Mesothelial cell of epicardium (in vitro differentiated cells): ENCODE results near the gene NFIX. TPM values are rescaled to one million over a fixed set of nuclear protein-coding genes. Genes with fewer than 3 reads are reported as not detected.
A peak's percentile ranks its signal among the peaks of the same experiment; 100 is the strongest.

ENCODE experiments used
- DNase-seq, 2 experiments: peaks; one replicate each; pipeline ENCODE4 v3.0.0; 2021; ENCODE audit warnings: low spot score in 2 of 2; ENCODE audit not compliant: unreplicated experiment in 2 of 2
- H3K27ac Mint-ChIP-seq: 2 replicates; pipeline ENCODE4 v1.8.0; 2021; ENCODE audit warnings: mixed read lengths
- H3K27me3 Mint-ChIP-seq: 2 replicates; pipeline ENCODE4 v1.8.0; 2021; ENCODE audit warnings: low read depth, mixed read lengths
- H3K36me3 Mint-ChIP-seq: 2 replicates; pipeline ENCODE4 v1.8.0; 2021; ENCODE audit warnings: mixed read lengths
- H3K4me1 Mint-ChIP-seq: 2 replicates; pipeline ENCODE4 v1.8.0; 2021; ENCODE audit warnings: mixed read lengths
- H3K4me3 Mint-ChIP-seq: 2 replicates; pipeline ENCODE4 v1.8.0; 2021; ENCODE audit warnings: mild to moderate bottlenecking, moderate library complexity, mixed read lengths
- H3K9me3 Mint-ChIP-seq: 2 replicates; pipeline ENCODE4 v1.8.0; 2021; ENCODE audit warnings: mixed read lengths
- CTCF ChIP-seq: fragments of 200-600 bp; sonication (generic); IDR thresholded peaks from one replicate; pipeline ENCODE4 v1.5.0; 2021; ENCODE audit warnings: antibody characterized with exemption; ENCODE audit not compliant: unreplicated experiment
- total RNA-seq: library from RNA; stranded (reverse); gene quantifications from 3 replicates; pipeline ENCODE4 v1.2.1, GENCODE V29; 2021

Gene NFIX
- total RNA-seq, 1 donor from 2014 or later: 52.4 TPM

DNA sequence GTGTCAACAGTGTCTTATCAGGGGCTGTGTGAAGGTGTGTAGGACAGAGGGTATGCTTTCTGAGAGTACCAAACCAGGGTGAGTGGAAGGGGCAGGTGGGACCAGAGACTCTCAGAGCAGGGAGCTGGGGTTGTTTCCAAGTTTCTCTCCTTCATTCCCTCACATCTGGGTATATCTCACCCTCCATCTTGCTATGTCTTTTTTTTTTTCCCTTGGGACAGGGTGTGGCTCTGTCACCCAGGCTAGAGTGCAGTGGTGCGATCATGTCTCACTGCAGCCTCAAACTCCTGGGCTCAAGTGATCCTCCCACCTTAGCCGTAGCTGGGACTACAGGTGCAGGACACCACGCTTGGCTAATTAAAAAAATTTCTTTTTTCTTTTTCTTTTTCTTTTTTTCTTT is 15.3 kb upstream of the NFIX start:
- Mint-ChIP-seq H3K36me3 (no peaks in the 10 kb centered on the region), H3K9me3 (no peaks in the 10 kb centered on the region), H3K4me3 (no peak overlapping the region), H3K4me1 (no peaks in the 10 kb centered on the region), H3K27ac (no peak overlapping the region), H3K27me3 (peaks cover 15% of the 10 kb centered on the region)
- no peak for DNase-seq
- TF ChIP-seq CTCF: no peak

- no peak overlapping the region for H3K27ac Mint-ChIP-seq
- H3K4me1 Mint-ChIP-seq: no peaks in the 10 kb centered on the region
- H3K36me3 Mint-ChIP-seq: no peaks in the 10 kb centered on the region
- H3K9me3 Mint-ChIP-seq: no peaks in the 10 kb centered on the region
- TF ChIP-seq CTCF: no peak
- no peak for DNase-seq
- no peak overlapping the region for H3K4me3 Mint-ChIP-seq
- peaks cover 35% of the 10 kb centered on the region for H3K27me3 Mint-ChIP-seq
These were observed 12.6 kb upstream of the NFIX start for GRCh38 chr19:12982648-12983047.

DNA sequence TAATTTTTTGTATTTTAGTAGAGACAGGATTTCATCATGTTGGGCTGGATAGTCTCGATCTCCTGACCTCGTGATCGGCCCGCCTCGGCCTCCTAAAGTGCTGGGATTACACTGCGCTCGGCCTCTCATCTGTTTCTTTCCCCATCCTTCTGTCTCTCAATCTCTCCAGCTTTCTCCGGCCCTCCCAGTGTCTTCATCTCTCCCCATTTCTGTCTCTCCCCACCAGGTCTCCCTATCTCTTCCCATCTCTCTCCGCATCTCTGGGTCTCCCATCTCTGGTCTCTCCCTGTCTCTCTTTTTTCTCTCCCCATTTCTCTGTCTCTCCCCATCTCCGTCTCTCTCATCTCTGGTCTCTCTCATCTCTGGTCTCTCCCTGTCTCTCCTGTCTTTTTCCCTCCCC is 12.2 kb upstream of the NFIX start:
- Mint-ChIP-seq H3K36me3 (no peaks in the 10 kb centered on the region), H3K27me3 (peaks cover 32% of the 10 kb centered on the region), H3K4me1 (no peaks in the 10 kb centered on the region), H3K27ac (no peak overlapping the region), H3K4me3 (no peak overlapping the region), H3K9me3 (no peaks in the 10 kb centered on the region)
- TF ChIP-seq CTCF: no peak
- DNase-seq: no peak

DNA sequence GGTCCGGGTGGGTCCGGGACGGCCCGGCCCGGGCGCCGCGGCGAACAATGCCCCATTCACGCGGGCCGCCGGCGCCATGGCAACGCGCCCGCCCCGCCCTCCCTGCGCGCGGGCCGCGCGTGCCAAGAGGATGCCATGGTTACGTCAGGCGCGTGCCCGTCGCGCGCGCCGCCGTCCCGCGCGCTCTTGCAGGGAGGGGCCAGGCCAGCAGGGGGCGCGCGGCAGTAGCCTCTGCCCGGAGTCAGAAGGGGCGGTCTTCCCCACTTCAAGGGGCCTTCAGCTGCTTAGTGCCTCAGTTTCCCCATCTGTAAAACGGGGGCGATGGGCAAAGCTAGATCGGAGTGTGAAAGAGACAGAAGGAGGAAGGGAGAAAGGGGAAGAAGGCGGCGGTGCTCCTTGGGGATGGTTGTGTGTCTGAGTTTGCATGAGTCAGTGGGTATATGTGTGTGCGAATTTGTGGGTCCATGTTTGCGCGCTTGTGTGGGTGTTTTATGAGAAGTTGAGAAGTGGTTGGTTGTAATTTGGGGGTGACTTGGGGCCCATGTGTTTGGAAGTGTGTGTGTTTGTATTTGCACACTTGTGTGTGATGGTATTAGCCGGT is 11.6 kb upstream of the NFIX start:
- H3K9me3 Mint-ChIP-seq: no peaks in the 10 kb centered on the region
- H3K27ac Mint-ChIP-seq: no peak overlapping the region
- peak; percentile 91 for TF ChIP-seq CTCF
- H3K36me3 Mint-ChIP-seq: no peaks in the 10 kb centered on the region
- peak; percentile 80 to 91 for DNase-seq
- peaks cover 32% of the 10 kb centered on the region for H3K27me3 Mint-ChIP-seq
- no peaks in the 10 kb centered on the region for H3K4me1 Mint-ChIP-seq
- no peak overlapping the region for H3K4me3 Mint-ChIP-seq

DNA sequence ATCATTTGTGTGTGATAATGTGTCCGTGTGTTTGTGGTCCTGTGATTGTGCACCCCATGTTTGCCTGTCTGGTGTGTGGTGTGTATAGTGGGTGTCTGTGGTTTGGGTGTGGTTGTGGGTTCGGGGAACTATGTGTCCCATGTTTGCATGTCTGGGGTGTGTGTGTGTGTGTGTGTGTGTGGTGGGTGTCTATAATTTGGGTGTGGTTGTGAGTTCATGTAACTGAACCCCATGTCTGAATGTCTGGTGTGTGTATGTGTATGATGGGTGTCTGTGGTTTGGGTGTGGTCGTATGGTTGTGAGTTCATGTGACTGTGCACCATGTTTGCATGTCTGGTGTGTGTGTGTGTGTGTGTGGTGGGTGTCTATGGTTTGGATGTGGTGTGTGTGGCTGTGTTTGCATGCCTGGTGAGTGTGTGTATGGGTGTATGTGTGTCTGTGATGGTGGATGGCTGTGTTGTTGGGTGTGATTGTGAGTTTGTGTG is 11.1 kb upstream of the NFIX start:
- no peaks in the 10 kb centered on the region for H3K4me1 Mint-ChIP-seq
- H3K27ac Mint-ChIP-seq: no peak overlapping the region
- TF ChIP-seq CTCF: no peak
- DNase-seq: no peak
- H3K4me3 Mint-ChIP-seq: no peak overlapping the region
- no peaks in the 10 kb centered on the region for H3K36me3 Mint-ChIP-seq
- peaks cover 29% of the 10 kb centered on the region for H3K27me3 Mint-ChIP-seq
- no peaks in the 10 kb centered on the region for H3K9me3 Mint-ChIP-seq

DNA sequence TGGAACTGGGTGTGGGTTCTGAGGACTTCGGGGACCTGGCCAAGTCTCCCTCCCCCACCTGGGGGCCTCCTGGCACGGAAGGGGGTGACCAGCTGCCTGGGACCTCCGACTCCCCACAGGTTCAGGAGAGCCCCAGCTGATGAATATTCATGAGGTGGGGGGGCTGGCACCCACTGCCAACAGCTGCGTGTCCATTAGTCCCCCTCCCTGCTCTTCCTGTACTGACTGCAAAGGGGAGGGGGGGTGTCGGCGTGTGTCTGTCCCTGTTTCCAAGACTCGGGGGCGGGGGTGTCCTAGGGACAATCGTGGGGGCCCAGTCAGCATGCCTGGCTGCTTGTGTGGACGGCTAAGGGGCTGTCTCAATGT is 10.6 kb upstream of the NFIX start:
- Mint-ChIP-seq H3K4me1 (no peaks in the 10 kb centered on the region), H3K4me3 (no peak overlapping the region), H3K36me3 (no peaks in the 10 kb centered on the region), H3K27ac (no peak overlapping the region), H3K9me3 (no peaks in the 10 kb centered on the region), H3K27me3 (peaks cover 29% of the 10 kb centered on the region)
- no peak for DNase-seq
- no peak for TF ChIP-seq CTCF
